ENCODE measurements around the gene ELMOD2.

- TF ChIP-seq CTCF (IDR thresholded peaks at IDR 0.05) (no peak), POLR2AphosphoS5 (IDR thresholded peaks at IDR 0.05) (no peak)
Measured at GRCh38 chr4:140497405-140497746, 26.6 kb upstream of the ELMOD2 start.

Measured in esophagus muscularis mucosa (tissue), 3 donors.